HepG2 (cell line): ENCODE data around the gene PLEKHG2. TPM values are rescaled to one million over a fixed set of nuclear protein-coding genes. Genes with fewer than 3 reads are reported as not detected.

Experiments
- ARHGAP35 ChIP-seq: sonication (generic); formaldehyde crosslinking; IDR thresholded peaks from 2 replicates; pipeline ENCODE4 v1.9.0; 2022; ENCODE audit warnings: mild to moderate bottlenecking, inconsistent platforms, moderate library complexity, missing genetic modification reagents, borderline replicate concordance
- BORCS8-MEF2B ChIP-seq: sonication (generic); formaldehyde crosslinking; IDR thresholded peaks from 2 replicates; pipeline ENCODE4 v1.8.0; 2022; ENCODE audit warnings: mild to moderate bottlenecking, missing genetic modification reagents
- CCDC6 ChIP-seq: sonication (generic); formaldehyde crosslinking; IDR thresholded peaks from 2 replicates; pipeline ENCODE4 v1.8.1; 2022; ENCODE audit warnings: mild to moderate bottlenecking, missing genetic modification reagents, moderate library complexity
- ETV6 ChIP-seq: sonication (generic); formaldehyde crosslinking; conservative IDR thresholded peaks from 2 replicates; pipeline ENCODE4 v1.4.0; 2020; ENCODE audit warnings: missing genetic modification reagents
- GABPB1 ChIP-seq: IDR thresholded peaks from 2 replicates; pipeline ENCODE4 v1.6.1; 2016; ENCODE audit warnings: mild to moderate bottlenecking, missing genetic modification reagents, moderate library complexity, missing compliant biosample characterization
- KDM1A ChIP-seq: IDR thresholded peaks from 2 replicates; pipeline ENCODE4 v1.6.1; 2016; ENCODE audit warnings: missing compliant biosample characterization
- LRRFIP1 ChIP-seq: sonication (generic); formaldehyde crosslinking; conservative IDR thresholded peaks from 2 replicates; pipeline ENCODE4 v1.4.0; 2020; ENCODE audit warnings: missing genetic modification reagents
- NFE2 ChIP-seq: sonication (generic); formaldehyde crosslinking; IDR thresholded peaks from 2 replicates; pipeline ENCODE4 v1.4.0; 2020; ENCODE audit warnings: missing genetic modification reagents
- NFKB2 ChIP-seq: sonication (generic); formaldehyde crosslinking; IDR thresholded peaks from 2 replicates; pipeline ENCODE4 v1.4.0; 2020; ENCODE audit warnings: missing genetic modification reagents, borderline replicate concordance
- NR2C2 ChIP-seq: sonication (generic); formaldehyde crosslinking; IDR thresholded peaks from 2 replicates; pipeline ENCODE4 v1.4.0; 2020; ENCODE audit warnings: missing genetic modification reagents, mild to moderate bottlenecking, moderate library complexity, borderline replicate concordance
- PRMT3 ChIP-seq: sonication (generic); formaldehyde crosslinking; IDR thresholded peaks from 2 replicates; pipeline ENCODE4 v1.8.1; 2022; ENCODE audit warnings: low read depth, mild to moderate bottlenecking, moderate library complexity, missing genetic modification reagents, borderline replicate concordance
- RNF2 ChIP-seq: fragments of 450-650 bp; conservative IDR thresholded peaks from 2 replicates; pipeline ENCODE4 v1.6.1; 2016; ENCODE audit warnings: low read depth
- SRY ChIP-seq: sonication (generic); formaldehyde crosslinking; IDR thresholded peaks from 2 replicates; pipeline ENCODE4 v1.8.0; 2022; ENCODE audit warnings: mild to moderate bottlenecking, missing genetic modification reagents
- ZNF205 ChIP-seq: IDR thresholded peaks from 2 replicates; pipeline ENCODE4 v1.6.1; 2018; ENCODE audit warnings: missing biosample characterization, missing genetic modification reagents
- ZNF441 ChIP-seq: sonication (generic); formaldehyde crosslinking; IDR thresholded peaks from 2 replicates; pipeline ENCODE4 v1.7.0; 2021; ENCODE audit warnings: missing genetic modification reagents, borderline replicate concordance
- ZNF569 ChIP-seq: sonication (generic); formaldehyde crosslinking; IDR thresholded peaks from 2 replicates; pipeline ENCODE4 v1.5.0; 2020; ENCODE audit warnings: mild to moderate bottlenecking, missing genetic modification reagents, moderate library complexity, borderline replicate concordance
- ZNF710 ChIP-seq: sonication (generic); formaldehyde crosslinking; IDR thresholded peaks from 2 replicates; pipeline ENCODE4 v1.5.0; 2020; ENCODE audit warnings: mild to moderate bottlenecking, missing genetic modification reagents, borderline replicate concordance
- ZNF816 ChIP-seq: sonication (generic); formaldehyde crosslinking; IDR thresholded peaks from 2 replicates; pipeline ENCODE4 v1.8.0; 2022; ENCODE audit warnings: missing genetic modification reagents, mild to moderate bottlenecking, borderline replicate concordance
- ZSCAN25 ChIP-seq: sonication (generic); formaldehyde crosslinking; IDR thresholded peaks from 2 replicates; pipeline ENCODE4 v1.8.0; 2022; ENCODE audit warnings: mild to moderate bottlenecking, missing genetic modification reagents
- polyA plus RNA-seq, 8 experiments: library from polyadenylated mRNA; depleted of rRNA in 3 of 8; stranded (reverse) in 7 of 8; unstranded in 1 of 8; fragments of >200 nt; fragmentation: Illumina TruSeq in 4 of 8; extraction: Trizol in 4 of 8; gene quantifications; 2 replicates each; pipeline versions ENCODE4 v1.2.1 to v1.2.3, GENCODE V29; 2011 to 2016; ENCODE audit warnings: low read depth in 4 of 8, missing spikeins in 1 of 8, mixed read lengths in 1 of 8; ENCODE audit not compliant: insufficient read depth in 1 of 8
- total RNA-seq, 5 experiments: library from RNA; depleted of rRNA; stranded (reverse); fragments of >200 nt; fragmentation: Illumina TruSeq; extraction: Trizol; gene quantifications; 2 replicates each; pipeline ENCODE4 v1.2.3, GENCODE V29; 2016; ENCODE audit warnings: low read depth in 1 of 5
- TF ChIP-seq, protein P1 (sequence below): sonication (generic); formaldehyde crosslinking; IDR thresholded peaks from 2 replicates; pipeline ENCODE4 v1.4.0; 2020; ENCODE audit warnings: mild to moderate bottlenecking, missing genetic modification reagents, borderline replicate concordance
- TF ChIP-seq, protein P2 (sequence below): sonication (generic); formaldehyde crosslinking; IDR thresholded peaks from 2 replicates; pipeline ENCODE4 v1.4.0; 2020; ENCODE audit warnings: missing genetic modification reagents

Gene PLEKHG2
- total and polyA plus RNA-seq, 2 of the 13 experiments (the other 11 are each of a cell fraction or from before 2014, with no cell fraction given), result 3.6 to 6.8 TPM

DNA sequence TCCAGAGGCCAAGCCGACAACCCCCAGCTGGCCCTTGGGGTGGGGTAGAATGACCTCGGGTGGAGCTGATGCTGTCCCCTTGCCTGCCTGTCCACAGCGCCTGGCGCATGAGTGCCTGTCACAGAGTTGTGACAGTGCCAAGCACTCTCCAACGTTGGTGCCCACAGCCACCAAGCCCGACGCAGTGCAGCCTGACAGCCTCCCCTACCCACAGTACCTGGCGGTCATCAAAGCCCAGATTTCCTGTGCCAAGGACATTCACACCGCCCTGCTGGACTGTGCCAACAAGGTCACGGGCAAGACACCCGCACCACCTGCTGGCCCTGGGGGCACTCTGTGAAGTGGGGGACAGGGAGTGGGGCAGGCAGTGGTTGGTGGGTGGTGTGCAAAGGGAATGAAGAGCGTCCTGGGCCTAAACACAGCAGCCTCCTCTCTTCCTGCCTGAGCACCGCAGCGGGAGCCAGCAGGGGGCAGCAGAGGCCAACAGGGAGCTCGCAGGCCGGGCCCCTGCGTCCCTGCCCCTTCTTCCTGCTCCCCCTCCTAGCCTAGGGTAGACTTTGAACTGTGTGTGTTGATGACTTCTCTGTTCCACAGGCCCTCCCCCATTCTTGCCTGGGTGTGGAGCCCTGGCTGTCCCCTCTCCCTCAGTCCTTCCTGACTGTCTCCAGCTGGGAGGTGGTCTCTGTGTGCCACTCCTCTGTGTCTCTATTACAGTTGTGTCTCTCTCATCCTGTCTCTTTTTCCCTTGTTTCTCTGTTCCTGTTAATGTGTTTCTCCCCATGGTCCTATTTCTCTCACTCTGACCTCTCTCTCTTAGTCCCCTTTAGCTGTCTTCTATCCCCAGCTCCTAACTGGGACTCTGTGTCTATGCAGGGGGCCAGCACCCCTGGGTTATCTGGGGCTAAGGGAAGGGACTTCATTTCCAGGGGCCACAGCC, 14.8 kb upstream of the PLEKHG2 start (continued):
- TF ChIP-seq LRRFIP1 (CRISPR knock-in tag), result no peak
- TF ChIP-seq ETV6 (CRISPR knock-in tag), result peak; percentile 35; the same call in 1 of the 2 replicates
- peak; percentile 41; the same call in 1 of the 2 replicates for TF ChIP-seq ARHGAP35
- no peak for TF ChIP-seq BORCS8-MEF2B (CRISPR knock-in tag)
- TF ChIP-seq NR2C2 (CRISPR knock-in tag), result peak; percentile 66; the same call in 1 of the 2 replicates
- TF ChIP-seq ZNF569 (CRISPR knock-in tag), result no peak
- no peak for TF ChIP-seq NFE2 (CRISPR knock-in tag)
- peak; percentile 85 for TF ChIP-seq KDM1A
- no peak for TF ChIP-seq PRMT3 (CRISPR knock-in tag)
- TF ChIP-seq ZNF710, result peak; percentile 57; the same call in 1 of the 2 replicates
- TF ChIP-seq, protein P1, sequence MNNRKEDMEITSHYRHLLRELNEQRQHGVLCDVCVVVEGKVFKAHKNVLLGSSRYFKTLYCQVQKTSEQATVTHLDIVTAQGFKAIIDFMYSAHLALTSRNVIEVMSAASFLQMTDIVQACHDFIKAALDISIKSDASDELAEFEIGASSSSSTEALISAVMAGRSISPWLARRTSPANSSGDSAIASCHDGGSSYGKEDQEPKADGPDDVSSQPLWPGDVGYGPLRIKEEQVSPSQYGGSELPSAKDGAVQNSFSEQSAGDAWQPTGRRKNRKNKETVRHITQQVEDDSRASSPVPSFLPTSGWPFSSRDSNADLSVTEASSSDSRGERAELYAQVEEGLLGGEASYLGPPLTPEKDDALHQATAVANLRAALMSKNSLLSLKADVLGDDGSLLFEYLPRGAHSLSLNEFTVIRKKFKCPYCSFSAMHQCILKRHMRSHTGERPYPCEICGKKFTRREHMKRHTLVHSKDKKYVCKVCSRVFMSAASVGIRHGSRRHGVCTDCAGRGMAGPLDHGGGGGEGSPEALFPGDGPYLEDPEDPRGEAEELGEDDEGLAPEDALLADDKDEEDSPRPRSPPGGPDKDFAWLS, result no peak
- no peak; the same call in 1 of the 2 replicates for TF ChIP-seq NFKB2 (CRISPR knock-in tag)
- no peak for TF ChIP-seq CCDC6
- TF ChIP-seq ZNF441, result peak; percentile 98
- TF ChIP-seq ZNF205, result peak; percentile 87; the same call in 1 of the 2 replicates
- TF ChIP-seq, protein P2, sequence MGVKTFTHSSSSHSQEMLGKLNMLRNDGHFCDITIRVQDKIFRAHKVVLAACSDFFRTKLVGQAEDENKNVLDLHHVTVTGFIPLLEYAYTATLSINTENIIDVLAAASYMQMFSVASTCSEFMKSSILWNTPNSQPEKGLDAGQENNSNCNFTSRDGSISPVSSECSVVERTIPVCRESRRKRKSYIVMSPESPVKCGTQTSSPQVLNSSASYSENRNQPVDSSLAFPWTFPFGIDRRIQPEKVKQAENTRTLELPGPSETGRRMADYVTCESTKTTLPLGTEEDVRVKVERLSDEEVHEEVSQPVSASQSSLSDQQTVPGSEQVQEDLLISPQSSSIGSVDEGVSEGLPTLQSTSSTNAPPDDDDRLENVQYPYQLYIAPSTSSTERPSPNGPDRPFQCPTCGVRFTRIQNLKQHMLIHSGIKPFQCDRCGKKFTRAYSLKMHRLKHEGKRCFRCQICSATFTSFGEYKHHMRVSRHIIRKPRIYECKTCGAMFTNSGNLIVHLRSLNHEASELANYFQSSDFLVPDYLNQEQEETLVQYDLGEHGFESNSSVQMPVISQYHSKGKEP (CRISPR knock-in tag), result peak; percentile 74; the same call in 1 of the 2 replicates
- peak; percentile 98 for TF ChIP-seq ZSCAN25
- peak; percentile 81 for TF ChIP-seq GABPB1 (CRISPR knock-in tag)
- no peak for TF ChIP-seq RNF2
- no peak for TF ChIP-seq ZNF816 (CRISPR knock-in tag)
- no peak; the same call in none of the 2 replicates for TF ChIP-seq SRY
